Right cardiac atrium (tissue), 5 donors: ENCODE results near the gene KLRK1. TPM values are rescaled to one million over a fixed set of nuclear protein-coding genes. Genes with fewer than 3 reads are reported as not detected.
A peak's percentile ranks its signal among the peaks of the same experiment; 100 is the strongest.
"Not testable (repeated sequence)": the region's sequence is repeated elsewhere in the genome, so short reads cannot be mapped to it uniquely, and the experiment has no call there.

Experiments used
- ATAC-seq, 2 donors: fragments of 200-7000 bp; cut with Tn5 transposase; one replicate each; pipeline versions ENCODE4 v1.8.0 to v1.9.1; 2020; ENCODE audit warnings: moderate library complexity in 2 of 2, mild to moderate bottlenecking in 1 of 2
- DNase-seq, 3 donors: peaks; one replicate each; pipeline ENCODE4 v3.0.0-alpha.2; 2020
- H3K27ac ChIP-seq: one replicate; pipeline ENCODE4 v1.5.1; 2013; ENCODE audit warnings: mild to moderate bottlenecking, low read length, control low read depth, moderate library complexity
- H3K27me3 ChIP-seq: one replicate; pipeline ENCODE4 v1.6.1; 2013; ENCODE audit not compliant: control insufficient read depth, insufficient read depth
- H3K4me1 ChIP-seq: one replicate; pipeline ENCODE4 v1.6.1; 2013; ENCODE audit warnings: low read length; ENCODE audit not compliant: control insufficient read depth, insufficient read depth
- H3K4me3 ChIP-seq: one replicate; pipeline ENCODE4 v1.5.1; 2013; ENCODE audit warnings: low read length, control low read depth
- H3K9me3 ChIP-seq: one replicate; pipeline ENCODE4 v1.6.1; 2013; ENCODE audit warnings: low read length; ENCODE audit not compliant: control insufficient read depth
- WGBS: extraction: QIAGEN DNeasy Blood & Tissue Kit; methylation state at CpG from one replicate; pipeline ENCODE4 v1.1.7; 2013; 5-methylcytosine and 5-hydroxymethylcytosine counted together
- intact Hi-C, 4 donors: fragments of 100-400 bp; cut with DNase I; formaldehyde crosslinking; loops; one replicate each; pipeline versions ENCODE4 v1.11.0 to v1.14.0; 2022 to 2023
- polyA plus RNA-seq: library from polyadenylated mRNA; stranded (reverse); fragments of 200-250 nt; gene quantifications from one replicate; pipeline ENCODE4 v1.2.3, GENCODE V29; 2013
- total RNA-seq, 4 donors: library from RNA; stranded (reverse); fragmentation: NEBNext Ultra II Directional; extraction: Animal tissue kit (Norgen Biotek cat#: 25700); gene quantifications; one replicate each; pipeline ENCODE4 v1.2.1, GENCODE V29; 2021
- donor health status: healthy with polysubstance abuse.
- donor health status: DM: no; HTN: yes; CAD: no.
- donor health status: DM: no; HTN: no; CAD: no.
- donor health status: DM: no; HTN: yes; CAD: no; lungs with severe emphysema.
- donor health status: DM: yes; HTN: yes; CAD: no.

Gene KLRK1
- total and polyA plus RNA-seq, 5 donors = 0.39 to 0.97 (median 0.59) TPM

GRCh38 chr12:10362325-10362724 lies 27.5 kb downstream of the KLRK1 start:
- Histone ChIP-seq H3K4me3 (no peak overlapping the region), H3K27me3 (no peaks in the 10 kb centered on the region), H3K27ac (no peak overlapping the region), H3K4me1 (peaks cover 4% of the 10 kb centered on the region), H3K9me3 (no peaks in the 10 kb centered on the region)
- ATAC-seq (no peak), DNase-seq (no peak)
- WGBS = 67% methylated on average over 3 of the region's 3 CpGs
- intact Hi-C loops = no loop called here

DNA sequence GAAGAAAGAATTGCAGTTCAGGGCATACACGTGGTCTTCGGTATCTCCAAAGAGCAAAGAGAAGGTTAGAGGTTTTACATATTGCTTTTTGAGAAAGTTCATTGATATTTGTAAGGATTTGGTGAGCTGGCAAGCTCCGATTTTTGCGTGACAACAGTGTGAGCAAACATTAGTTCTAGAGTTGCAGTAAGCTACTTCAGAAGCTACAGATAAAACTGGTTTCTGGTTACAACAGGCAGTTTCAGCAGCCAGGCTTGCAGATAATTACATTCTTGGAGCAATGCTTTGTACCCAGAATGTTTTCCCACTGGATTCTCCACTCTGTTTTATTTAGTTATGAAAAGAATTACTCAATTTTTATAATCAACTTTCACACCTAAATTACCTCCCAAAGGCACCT lies 28.2 kb downstream of the KLRK1 start:
- 48% methylated on average over 4 of the region's 4 CpGs for WGBS
- no peak overlapping the region for H3K27ac ChIP-seq
- DNase-seq = no peak
- H3K4me3 ChIP-seq = no peak overlapping the region
- peaks cover 4% of the 10 kb centered on the region for H3K4me1 ChIP-seq
- no peaks in the 10 kb centered on the region for H3K27me3 ChIP-seq
- H3K9me3 ChIP-seq = no peaks in the 10 kb centered on the region
- no peak for ATAC-seq
- intact Hi-C loops = no loop called here

- DNase-seq (peak in 1 of 3 donors; percentile 47), ATAC-seq (no peak)
- peak overlapping the region; percentile 13 for H3K27ac ChIP-seq
- H3K27me3 ChIP-seq = no peaks in the 10 kb centered on the region
- 72% methylated on average over 4 of the region's 4 CpGs for WGBS
- H3K9me3 ChIP-seq = no peaks in the 10 kb centered on the region
- intact Hi-C loops = no loop called here
- no peak overlapping the region for H3K4me3 ChIP-seq
- peaks cover 4% of the 10 kb centered on the region for H3K4me1 ChIP-seq
Measured at GRCh38 chr12:10361084-10361483, 28.8 kb downstream of the KLRK1 start.

DNA sequence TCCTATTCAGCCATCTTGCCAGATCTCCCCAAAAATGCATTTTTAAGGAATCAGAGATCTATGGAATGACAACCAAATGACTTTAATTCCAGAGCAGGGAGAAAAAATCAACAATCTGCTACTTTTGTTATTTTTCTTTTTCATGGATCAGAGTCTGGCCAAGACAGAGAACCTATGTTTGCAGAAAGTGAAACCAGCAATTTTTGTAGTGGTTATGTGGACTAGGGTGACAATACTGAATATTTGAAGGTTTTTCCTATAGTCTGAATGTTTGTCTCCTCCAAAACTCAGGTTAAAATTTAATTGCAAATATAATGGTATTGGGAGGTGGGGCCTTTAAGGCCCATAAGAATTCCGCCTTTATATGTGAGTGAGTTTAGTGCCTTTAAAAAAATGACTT lies 30.9 kb downstream of the KLRK1 start:
- no peaks in the 10 kb centered on the region for H3K4me1 ChIP-seq
- 97% methylated on average over 1 of the region's 1 CpG for WGBS
- DNase-seq (no peak), ATAC-seq (no peak)
- no peak overlapping the region for H3K27ac ChIP-seq
- H3K27me3 ChIP-seq = no peaks in the 10 kb centered on the region
- no peaks in the 10 kb centered on the region for H3K9me3 ChIP-seq
- no peak overlapping the region for H3K4me3 ChIP-seq
- intact Hi-C loops = no loop called here

DNA sequence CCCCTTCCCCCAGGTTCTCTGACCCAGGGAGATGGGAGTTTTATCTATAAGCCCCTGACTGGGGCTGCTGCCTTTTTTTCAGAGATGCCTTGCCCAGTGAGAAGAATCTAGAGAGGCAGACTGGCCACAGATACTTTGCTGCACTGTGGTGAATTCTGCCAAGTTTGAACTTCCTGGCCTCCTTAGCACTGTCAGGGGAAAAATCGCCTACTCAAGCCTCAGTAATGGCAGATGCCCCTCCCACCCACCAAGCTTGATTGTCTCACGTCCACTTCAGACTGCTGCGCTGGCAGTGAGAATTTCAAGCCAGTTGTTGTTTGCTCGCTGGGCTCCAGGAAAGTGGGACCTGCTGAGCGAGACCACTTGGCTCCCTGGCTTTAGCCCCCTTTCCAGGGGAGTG lies 31.7 kb downstream of the KLRK1 start:
- intact Hi-C loops = no loop called here

DNA sequence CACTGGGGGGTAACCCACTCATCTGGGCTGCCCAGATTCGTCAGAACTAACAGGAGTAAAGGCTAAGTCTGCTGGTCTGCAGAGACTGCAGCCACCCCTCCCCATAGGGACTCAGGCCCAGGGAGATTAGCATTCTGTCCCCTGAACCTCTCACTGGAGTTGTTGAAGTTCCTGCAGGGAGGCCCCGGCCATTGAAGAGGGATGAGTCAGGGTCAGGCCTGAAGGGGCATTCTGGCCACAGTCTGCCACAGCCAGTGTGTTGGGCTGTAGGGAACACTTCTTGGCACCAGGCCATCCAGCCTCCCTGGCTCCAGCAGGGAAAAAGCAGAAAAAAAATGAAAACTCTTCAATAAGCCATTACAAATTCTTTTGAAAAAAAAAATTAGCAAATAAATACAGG lies 35.3 kb downstream of the KLRK1 start:
- intact Hi-C loops = no loop called here
- no peak overlapping the region for H3K4me3 ChIP-seq
- no peaks in the 10 kb centered on the region for H3K27me3 ChIP-seq
- H3K4me1 ChIP-seq = no peaks in the 10 kb centered on the region
- ATAC-seq (no peak), DNase-seq (peak; percentile 23 to 53 (median 50))
- no peak overlapping the region for H3K27ac ChIP-seq
- 57% methylated on average over 2 of the region's 2 CpGs for WGBS
- no peaks in the 10 kb centered on the region for H3K9me3 ChIP-seq

More for the DNA sequence above, 31.7 kb downstream of the KLRK1 start:
- no peak for ATAC-seq
- WGBS = 66% methylated on average over 5 of the region's 5 CpGs
- Histone ChIP-seq H3K27me3 (no peaks in the 10 kb centered on the region), H3K4me1 (no peaks in the 10 kb centered on the region), H3K9me3 (no peaks in the 10 kb centered on the region), H3K4me3 (no peak overlapping the region), H3K27ac (no peak overlapping the region)
- no peak for DNase-seq

DNA sequence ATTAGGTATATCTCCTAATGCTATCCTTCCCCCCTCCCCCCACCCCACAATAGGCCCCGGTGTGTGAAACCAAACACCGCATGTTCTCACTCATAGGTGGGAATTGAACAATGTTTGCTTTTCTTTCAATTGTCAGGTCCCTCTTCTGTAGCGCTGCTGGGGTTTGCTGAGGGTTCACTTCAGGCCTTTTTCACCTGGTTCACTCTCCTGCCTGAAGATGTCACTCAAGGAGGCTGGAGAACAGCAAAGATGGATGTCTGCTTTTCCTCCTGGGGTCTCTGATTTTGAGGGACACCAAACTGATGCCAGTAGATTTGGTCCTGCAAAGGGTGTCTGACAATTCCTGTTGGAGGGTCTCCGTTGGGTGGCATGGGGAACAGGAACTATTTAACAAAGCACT lies 35.8 kb downstream of the KLRK1 start:
- Histone ChIP-seq H3K27ac (no peak overlapping the region), H3K27me3 (no peaks in the 10 kb centered on the region), H3K4me1 (no peaks in the 10 kb centered on the region), H3K4me3 (no peak overlapping the region), H3K9me3 (no peaks in the 10 kb centered on the region)
- ATAC-seq = no peak
- 77% methylated on average over 4 of the region's 4 CpGs for WGBS
- DNase-seq = no peak
- intact Hi-C loops = no loop called here

GRCh38 chr12:10351457-10351856 lies 38.4 kb downstream of the KLRK1 start:
- DNase-seq, H3K4me3 ChIP-seq, H3K4me1 ChIP-seq, ATAC-seq, H3K27ac ChIP-seq, H3K9me3 ChIP-seq, H3K27me3 ChIP-seq, intact Hi-C loops: not testable (repeated sequence)
- 53% methylated on average over 3 of the region's 3 CpGs for WGBS

DNA sequence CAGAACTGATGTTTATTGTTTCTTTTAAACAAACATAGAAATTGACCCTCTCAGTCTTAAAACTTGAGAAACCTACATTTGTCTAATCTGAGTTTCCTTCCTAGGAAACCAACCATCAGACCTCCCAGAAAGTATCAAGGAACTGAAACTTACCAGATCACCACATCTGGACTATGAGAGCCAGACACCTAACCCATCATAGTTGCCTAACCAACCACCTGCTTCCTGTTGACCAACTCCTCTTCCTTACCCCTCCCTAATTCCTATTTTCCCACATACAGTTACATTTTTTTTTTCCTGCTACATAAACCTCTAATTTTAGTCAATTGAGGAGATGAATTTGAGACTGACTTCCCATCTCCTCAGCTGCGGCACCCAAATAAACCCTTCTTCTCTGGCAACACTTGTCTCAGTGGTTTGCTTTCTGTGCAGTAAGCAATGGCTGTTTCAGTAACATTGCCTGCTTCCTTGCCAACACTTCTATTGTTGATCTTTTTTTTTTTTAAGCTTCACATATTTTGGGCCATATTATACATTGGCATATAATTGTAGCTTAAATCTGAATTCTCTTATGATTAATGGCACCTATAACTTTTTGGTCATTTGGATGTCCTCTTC lies 47.8 kb downstream of the KLRK1 start:
- WGBS = 85% methylated on average over 1 of the region's 1 CpG
- ATAC-seq = no peak
- H3K27ac ChIP-seq = no peak overlapping the region

GRCh38 chr12:10340946-10341345 lies 48.9 kb downstream of the KLRK1 start:
- H3K27ac ChIP-seq, H3K4me3 ChIP-seq, intact Hi-C loops, H3K27me3 ChIP-seq, ATAC-seq, H3K4me1 ChIP-seq, DNase-seq, H3K9me3 ChIP-seq: not testable (repeated sequence)
- WGBS = 69% methylated on average over 2 of the region's 2 CpGs

More for the DNA sequence above, 47.8 kb downstream of the KLRK1 start:
- Histone ChIP-seq H3K4me1 (no peaks in the 10 kb centered on the region), H3K4me3 (no peak overlapping the region), H3K27me3 (no peaks in the 10 kb centered on the region), H3K9me3 (no peaks in the 10 kb centered on the region)
- intact Hi-C loops = no loop called here
- DNase-seq = no peak

DNA sequence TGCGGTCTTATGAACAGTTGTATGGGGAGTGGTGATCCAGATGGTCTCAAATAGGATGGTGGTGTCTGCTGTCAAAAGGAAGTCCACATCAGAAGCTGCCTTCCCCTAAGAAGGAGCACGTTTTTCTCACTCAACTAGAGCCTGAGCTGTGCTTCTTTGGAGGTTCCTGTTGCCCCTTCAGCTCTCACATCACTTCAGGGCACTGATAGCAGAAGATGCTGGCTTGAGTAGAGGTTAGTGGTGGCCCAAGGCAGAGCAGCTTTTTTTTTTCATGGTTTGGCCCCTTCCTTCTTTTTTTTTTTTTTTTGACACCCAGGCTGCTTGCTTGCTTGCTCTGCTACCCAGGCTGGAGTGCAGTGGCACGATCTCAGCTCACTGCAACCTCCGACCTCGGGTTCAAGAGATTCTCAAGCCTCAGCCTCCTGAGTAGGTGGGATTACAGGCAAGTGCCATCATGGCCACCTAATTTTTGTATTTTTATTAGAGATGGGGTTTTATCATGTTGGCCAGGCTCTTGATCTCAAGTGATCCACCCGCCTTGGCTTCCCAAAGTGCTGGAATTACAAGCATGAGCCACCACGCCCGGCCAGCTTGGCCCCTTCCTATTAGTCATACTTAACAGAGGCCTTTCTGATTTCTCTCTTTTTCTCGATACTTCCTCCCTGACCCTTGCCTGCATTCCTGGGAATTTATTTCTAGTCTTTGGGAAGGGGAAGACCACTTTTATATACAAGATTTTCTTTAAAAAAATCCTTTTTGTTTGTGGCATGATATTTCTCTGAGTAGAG lies 50.6 kb downstream of the KLRK1 start:
- WGBS = 68% methylated on average over 9 of the region's 9 CpGs
- H3K4me3 ChIP-seq = no peak overlapping the region
- DNase-seq (peak in 2 of 3 donors; percentile 15 to 44), ATAC-seq (no peak)
- no peaks in the 10 kb centered on the region for H3K27me3 ChIP-seq
- H3K9me3 ChIP-seq = no peaks in the 10 kb centered on the region
- H3K27ac ChIP-seq = no peak overlapping the region
- intact Hi-C loops = no loop called here
- no peaks in the 10 kb centered on the region for H3K4me1 ChIP-seq
